Mesenchymal stem cell (in vitro differentiated cells and primary cell): Measurements from ENCODE around the gene FOXK1.

Source experiments
- DNase-seq: peaks from one replicate; pipeline ENCODE4 v3.0.0-alpha.2; 2013
- H2AFZ ChIP-seq: one replicate; pipeline ENCODE4 v1.6.1; 2013; ENCODE audit warnings: low read depth, mild to moderate bottlenecking, control low read depth, inconsistent platforms, low read length, moderate library complexity
- H2AK5ac ChIP-seq: 2 replicates; pipeline ENCODE4 v1.6.1; 2013; ENCODE audit warnings: low read length, moderate library complexity, mild to moderate bottlenecking, inconsistent platforms; ENCODE audit not compliant: severe bottlenecking
- H2BK120ac ChIP-seq: one replicate; pipeline ENCODE4 v1.6.1; 2013; ENCODE audit warnings: low read depth, mild to moderate bottlenecking, inconsistent platforms, low read length, moderate library complexity
- H2BK12ac ChIP-seq, 2 experiments: one replicate each; pipeline ENCODE4 v1.6.1; 2013; ENCODE audit warnings: inconsistent platforms in 2 of 2, low read length in 2 of 2, mild to moderate bottlenecking in 2 of 2, moderate library complexity in 2 of 2, control low read depth in 1 of 2
- H2BK15ac ChIP-seq: one replicate; pipeline ENCODE4 v1.6.1; 2013; ENCODE audit warnings: mild to moderate bottlenecking, low read depth, inconsistent platforms; ENCODE audit not compliant: poor library complexity, severe bottlenecking
- H2BK5ac ChIP-seq: 2 replicates; pipeline ENCODE4 v1.6.1; 2013; ENCODE audit warnings: low read depth, mild to moderate bottlenecking, low read length, control low read depth, inconsistent platforms; ENCODE audit not compliant: poor library complexity, severe bottlenecking
- H3K14ac ChIP-seq, 2 experiments: one replicate each; pipeline ENCODE4 v1.6.1; 2013; ENCODE audit warnings: inconsistent platforms in 2 of 2, low read length in 2 of 2, control low read depth in 1 of 2, mild to moderate bottlenecking in 1 of 2, moderate library complexity in 1 of 2
- H3K18ac ChIP-seq, 2 experiments: one replicate each; pipeline ENCODE4 v1.6.1; 2013; ENCODE audit warnings: inconsistent platforms in 2 of 2, low read length in 2 of 2, control low read depth in 1 of 2, low read depth in 1 of 2, mild to moderate bottlenecking in 1 of 2
- H3K23ac ChIP-seq, 2 experiments: one replicate each; pipeline ENCODE4 v1.6.1; 2013; ENCODE audit warnings: inconsistent platforms in 2 of 2, low read length in 2 of 2, mild to moderate bottlenecking in 2 of 2, moderate library complexity in 2 of 2, control low read depth in 1 of 2
- H3K27ac ChIP-seq: 2 replicates; pipeline ENCODE4 v1.5.1; 2013; ENCODE audit warnings: mild to moderate bottlenecking, moderate library complexity, low read length, control low read depth, inconsistent platforms; ENCODE audit not compliant: poor library complexity, severe bottlenecking
- H3K27me3 ChIP-seq, 2 experiments: 2 replicates each; pipeline versions ENCODE4 v1.6.1 to v1.7.0; 2013; ENCODE audit warnings: low read length in 2 of 2, mild to moderate bottlenecking in 2 of 2, moderate library complexity in 2 of 2, control low read depth in 1 of 2, inconsistent platforms in 1 of 2; ENCODE audit not compliant: control insufficient read depth in 1 of 2, insufficient read depth in 1 of 2
- H3K36me3 ChIP-seq, 2 experiments: 2 replicates each; pipeline versions ENCODE4 v1.6.1 to v1.7.0; 2013; ENCODE audit warnings: low read length in 2 of 2, control low read depth in 1 of 2, inconsistent platforms in 1 of 2, low read depth in 1 of 2, mild to moderate bottlenecking in 1 of 2; ENCODE audit not compliant: insufficient read depth in 2 of 2, control insufficient read depth in 1 of 2
- H3K4ac ChIP-seq, 2 experiments: one replicate each; pipeline ENCODE4 v1.6.1; 2013; ENCODE audit warnings: inconsistent platforms in 2 of 2, low read length in 2 of 2, mild to moderate bottlenecking in 2 of 2, moderate library complexity in 2 of 2, control low read depth in 1 of 2, low read depth in 1 of 2
- H3K4me1 ChIP-seq: 2 replicates; pipeline ENCODE4 v1.6.1; 2013; ENCODE audit warnings: low read depth, low read length, control low read depth; ENCODE audit not compliant: control insufficient read depth, insufficient read depth
- H3K4me2 ChIP-seq: 2 replicates; pipeline ENCODE4 v1.6.1; 2013; ENCODE audit warnings: low read length, mild to moderate bottlenecking, inconsistent platforms; ENCODE audit not compliant: poor library complexity, severe bottlenecking
- H3K4me3 ChIP-seq, 2 experiments: 2 replicates each; pipeline versions ENCODE4 v1.5.1 to v1.7.0; 2013; ENCODE audit warnings: low read length in 2 of 2, mild to moderate bottlenecking in 2 of 2, control low read depth in 1 of 2, low read depth in 1 of 2; ENCODE audit not compliant: insufficient read depth in 1 of 2
- H3K79me1 ChIP-seq: replicated peaks from 2 replicates; pipeline ENCODE4 v1.6.1; 2013; ENCODE audit warnings: mild to moderate bottlenecking, control low read depth, low read length, inconsistent platforms; ENCODE audit not compliant: poor library complexity, severe bottlenecking
- H3K9ac ChIP-seq: 2 replicates; pipeline ENCODE4 v1.7.0; 2013; ENCODE audit warnings: mild to moderate bottlenecking, low read length, moderate library complexity
- H3K9me3 ChIP-seq: 2 replicates; pipeline ENCODE4 v1.7.0; 2013; ENCODE audit warnings: mild to moderate bottlenecking, low read length; ENCODE audit not compliant: control insufficient read depth
- H4K8ac ChIP-seq: one replicate; pipeline ENCODE4 v1.6.1; 2013; ENCODE audit warnings: inconsistent platforms, mild to moderate bottlenecking, low read length, moderate library complexity
- H4K91ac ChIP-seq: one replicate; pipeline ENCODE4 v1.6.1; 2013; ENCODE audit warnings: mild to moderate bottlenecking, low read length, inconsistent platforms
- WGBS: methylation state at CpG from one replicate; pipeline ENCODE4 v1.1.7; 2013; ENCODE audit warnings: mixed read lengths; 5-methylcytosine and 5-hydroxymethylcytosine counted together

Gene FOXK1

DNA sequence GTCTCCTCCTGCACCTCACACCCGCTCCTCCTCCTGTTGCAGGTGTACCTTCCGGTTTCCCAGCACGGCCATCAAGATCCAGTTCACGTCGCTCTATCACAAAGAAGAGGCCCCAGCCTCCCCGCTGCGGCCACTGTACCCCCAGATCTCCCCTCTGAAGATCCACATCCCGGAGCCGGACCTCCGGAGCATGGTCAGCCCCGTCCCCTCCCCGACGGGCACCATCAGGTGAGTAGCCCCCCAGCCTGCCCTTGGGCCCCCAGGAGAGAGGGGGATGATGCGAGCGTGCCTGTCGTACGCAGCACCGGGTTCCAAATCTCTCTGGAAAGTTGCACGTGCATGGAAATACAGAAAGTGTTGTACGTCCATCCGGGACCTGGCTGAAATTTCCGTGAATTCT lies 58.7 kb downstream of the FOXK1 start:
- peak overlapping the region; percentile 35 for H2AK5ac ChIP-seq
- no peak overlapping the region for H2BK120ac ChIP-seq
- H3K23ac ChIP-seq, result no peak overlapping the region
- H2BK12ac ChIP-seq, result peak overlapping the region in 1 of 2 experiments; percentile 4
- H2AFZ ChIP-seq, result no peak overlapping the region
- peaks cover 32% of the 10 kb centered on the region for H3K79me1 ChIP-seq
- peak overlapping the region; percentile 77 for H2BK15ac ChIP-seq
- H3K27me3 ChIP-seq, result no peaks in the 10 kb centered on the region
- H3K4me3 ChIP-seq, result no peak overlapping the region
- peaks cover 44% of the 10 kb centered on the region for H3K4me1 ChIP-seq
- peaks cover 34 to 39% of the 10 kb centered on the region in 2 experiments for H3K36me3 ChIP-seq
- H3K18ac ChIP-seq, result peak overlapping the region in 1 of 2 experiments; percentile 76
- H3K14ac ChIP-seq, result no peak overlapping the region
- H4K91ac ChIP-seq, result no peak overlapping the region
- H3K4ac ChIP-seq, result no peak overlapping the region
- no peaks in the 10 kb centered on the region for H3K9me3 ChIP-seq
- no peak overlapping the region for H3K9ac ChIP-seq
- no peak overlapping the region for H3K27ac ChIP-seq
- over 99% methylated on average over 19 of the region's 22 CpGs for WGBS
- no peak overlapping the region for H2BK5ac ChIP-seq
- no peak overlapping the region for H4K8ac ChIP-seq
- no peak overlapping the region for H3K4me2 ChIP-seq
- no peak for DNase-seq

DNA sequence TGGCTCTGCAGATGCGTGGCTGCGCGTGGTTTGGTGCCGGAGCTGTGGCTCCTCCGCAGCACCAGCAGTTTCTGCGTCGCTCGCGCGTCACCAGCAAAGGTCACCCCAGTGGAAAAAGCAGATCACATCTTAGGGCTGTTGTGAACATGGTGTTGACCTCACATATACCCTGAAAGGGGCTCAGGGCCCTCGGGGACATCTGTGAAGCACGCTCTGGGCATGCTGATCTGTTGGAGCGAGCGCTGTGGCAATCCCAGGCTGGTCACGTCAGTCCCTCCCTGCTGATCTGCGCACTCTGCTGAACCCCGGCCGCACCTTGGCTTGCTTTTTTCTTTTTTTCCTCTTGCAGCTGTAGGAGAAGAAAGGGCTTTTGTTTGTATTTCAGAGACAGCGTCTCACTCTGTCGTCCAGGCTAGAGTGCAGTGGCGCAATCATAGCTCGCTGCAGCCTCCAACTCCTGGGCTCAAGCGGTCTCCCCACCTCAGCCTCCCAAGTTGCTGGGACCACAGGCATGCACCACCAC lies 60.0 kb downstream of the FOXK1 start:
- Histone ChIP-seq H3K4ac (no peak overlapping the region), H3K79me1 (peaks cover 28% of the 10 kb centered on the region), H3K4me3 (no peak overlapping the region), H3K9ac (no peak overlapping the region), H2BK120ac (no peak overlapping the region), H2BK5ac (no peak overlapping the region), H2AK5ac (no peak overlapping the region), H3K14ac (no peak overlapping the region), H3K23ac (no peak overlapping the region), H2BK12ac (peak overlapping the region; percentile 7 to 59), H3K36me3 (peaks cover 34 to 43% of the 10 kb centered on the region in 2 experiments), H4K91ac (no peak overlapping the region), H3K4me1 (peaks cover 52% of the 10 kb centered on the region), H3K18ac (peak overlapping the region in 1 of 2 experiments; percentile 42), H2AFZ (no peak overlapping the region), H3K4me2 (no peak overlapping the region), H3K27me3 (no peaks in the 10 kb centered on the region), H2BK15ac (no peak overlapping the region), H3K27ac (no peak overlapping the region), H4K8ac (peak overlapping the region; percentile 70), H3K9me3 (no peaks in the 10 kb centered on the region)
- no peak for DNase-seq
- WGBS, result 96% methylated on average over 23 of the region's 23 CpGs

- 92% methylated on average over 10 of the region's 10 CpGs for WGBS
- Histone ChIP-seq H3K9me3 (no peaks in the 10 kb centered on the region), H2AFZ (no peak overlapping the region), H3K4me1 (peaks cover 55% of the 10 kb centered on the region), H2BK12ac (peak overlapping the region; percentile 49 to 83), H3K9ac (peak overlapping the region; percentile 15), H2AK5ac (peak overlapping the region; percentile 9), H3K14ac (no peak overlapping the region), H3K79me1 (peaks cover 26% of the 10 kb centered on the region), H2BK120ac (no peak overlapping the region), H2BK5ac (no peak overlapping the region), H3K4me3 (no peak overlapping the region), H3K27me3 (no peaks in the 10 kb centered on the region), H2BK15ac (peak overlapping the region; percentile 36), H4K91ac (no peak overlapping the region), H3K4me2 (no peak overlapping the region), H3K27ac (no peak overlapping the region), H3K4ac (peak overlapping the region in 1 of 2 experiments; percentile 41), H3K23ac (no peak overlapping the region), H3K36me3 (peaks cover 34 to 44% of the 10 kb centered on the region in 2 experiments), H3K18ac (peak overlapping the region; percentile 41 to 77), H4K8ac (no peak overlapping the region)
- DNase-seq, result no peak
These were observed 60.8 kb downstream of the FOXK1 start for GRCh38 chr7:4742852-4743251.

- H3K4me1 ChIP-seq, result peaks cover 57% of the 10 kb centered on the region
- peak overlapping the region; percentile 97 for H3K9ac ChIP-seq
- peak overlapping the region; percentile 91 to 97 for H3K18ac ChIP-seq
- H2BK15ac ChIP-seq, result peak overlapping the region; percentile 91
- peak overlapping the region in 1 of 2 experiments; percentile 13 for H3K14ac ChIP-seq
- peak overlapping the region; percentile 85 to 91 for H2BK12ac ChIP-seq
- WGBS, result 20% methylated on average over 25 of the region's 31 CpGs
- H3K27ac ChIP-seq, result peak overlapping the region; percentile 99
- H3K4me2 ChIP-seq, result peak overlapping the region; percentile 35
- peak overlapping the region; percentile 98 for H2BK120ac ChIP-seq
- no peaks in the 10 kb centered on the region for H3K27me3 ChIP-seq
- peak overlapping the region; percentile 95 for H4K8ac ChIP-seq
- peaks cover 49 to 52% of the 10 kb centered on the region in 2 experiments for H3K36me3 ChIP-seq
- peak overlapping the region; percentile 94 for H2BK5ac ChIP-seq
- peak overlapping the region; percentile 99 for H2AK5ac ChIP-seq
- no peaks in the 10 kb centered on the region for H3K9me3 ChIP-seq
- H2AFZ ChIP-seq, result no peak overlapping the region
- H4K91ac ChIP-seq, result peak overlapping the region; percentile 98
- no peak overlapping the region for H3K23ac ChIP-seq
- DNase-seq, result peak; percentile 100
- peaks cover 26% of the 10 kb centered on the region for H3K79me1 ChIP-seq
- H3K4ac ChIP-seq, result peak overlapping the region; percentile 45 to 66
- peak overlapping the region; percentile 40 to 63 for H3K4me3 ChIP-seq
These were observed 62.5 kb downstream of the FOXK1 start for GRCh38 chr7:4744391-4745264.
